Sigmoid colon (tissue), 4 donors: Measurements from ENCODE around the gene CCDC69.

Experiments
- CTCF ChIP-seq, 4 experiments: fragments of 450-650 bp in 3 of 4; fragments of 200-600 bp in 1 of 4; IDR thresholded peaks; one replicate each; pipeline ENCODE4 v1.5.1; 2016 to 2019; ENCODE audit warnings: antibody characterized with exemption in 4 of 4, mild to moderate bottlenecking in 3 of 4, moderate library complexity in 2 of 4
- EP300 ChIP-seq, 4 donors: sonication (generic); formaldehyde crosslinking; IDR thresholded peaks; one replicate each; pipeline ENCODE4 v1.6.1; 2017; ENCODE audit warnings: antibody characterized with exemption in 4 of 4
- POLR2A ChIP-seq, 2 donors: fragments of 450-650 bp; IDR thresholded peaks; one replicate each; pipeline ENCODE4 v1.6.1; 2016; ENCODE audit warnings: antibody characterized with exemption in 2 of 2, mild to moderate bottlenecking in 2 of 2, moderate library complexity in 2 of 2
- POLR2AphosphoS5 ChIP-seq, 4 donors: sonication (generic); formaldehyde crosslinking; IDR thresholded peaks; one replicate each; pipeline ENCODE4 v1.6.1; 2017; ENCODE audit warnings: antibody characterized with exemption in 4 of 4

GRCh38 chr5:151137067-151137825 lies 86.6 kb downstream of the CCDC69 start:
- no peak for TF ChIP-seq CTCF (IDR thresholded peaks at IDR 0.05)
- no peak for TF ChIP-seq POLR2A (IDR thresholded peaks at IDR 0.05)
- no peak for TF ChIP-seq POLR2AphosphoS5 (IDR thresholded peaks at IDR 0.05)
- no peak for TF ChIP-seq EP300 (IDR thresholded peaks at IDR 0.05)
